H9 (cell line): ENCODE results near the gene LCTL. TPM values are rescaled to one million over a fixed set of nuclear protein-coding genes. Genes with fewer than 3 reads are reported as not detected.

ENCODE experiments used
- DNase-seq: peaks from one replicate; pipeline ENCODE4 v3.0.0-alpha.2; 2017
- H2AFZ ChIP-seq: one replicate; pipeline ENCODE4 v1.6.1; 2013; ENCODE audit warnings: mild to moderate bottlenecking, low read length, control low read depth, moderate library complexity
- H2AK5ac ChIP-seq: 2 replicates; pipeline ENCODE4 v1.6.1; 2013; ENCODE audit warnings: low read length, control low read depth, mixed read lengths; ENCODE audit not compliant: insufficient read length
- H2BK120ac ChIP-seq: one replicate; pipeline ENCODE4 v1.6.1; 2013; ENCODE audit warnings: low read depth, mild to moderate bottlenecking, low read length, control low read depth, inconsistent platforms; ENCODE audit not compliant: poor library complexity, severe bottlenecking
- H2BK12ac ChIP-seq: 2 replicates; pipeline ENCODE4 v1.6.1; 2013; ENCODE audit warnings: low read length, control low read depth, mixed read lengths, low read depth; ENCODE audit not compliant: insufficient read length
- H2BK15ac ChIP-seq: 2 replicates; pipeline ENCODE4 v1.6.1; 2013; ENCODE audit warnings: low read depth, low read length, control low read depth
- H2BK20ac ChIP-seq: one replicate; pipeline ENCODE4 v1.6.1; 2013; ENCODE audit warnings: low read depth, mild to moderate bottlenecking, low read length, control low read depth, inconsistent platforms; ENCODE audit not compliant: poor library complexity, severe bottlenecking
- H2BK5ac ChIP-seq: 2 replicates; pipeline ENCODE4 v1.6.1; 2013; ENCODE audit warnings: low read length, control low read depth, mixed read lengths; ENCODE audit not compliant: insufficient read length
- H3K14ac ChIP-seq: 2 replicates; pipeline ENCODE4 v1.6.1; 2013; ENCODE audit warnings: low read length, control low read depth; ENCODE audit not compliant: insufficient read depth
- H3K18ac ChIP-seq: 2 replicates; pipeline ENCODE4 v1.6.1; 2013; ENCODE audit warnings: low read depth, mild to moderate bottlenecking, mixed read lengths, low read length, control low read depth; ENCODE audit not compliant: insufficient read length
- H3K23ac ChIP-seq: 2 replicates; pipeline ENCODE4 v1.6.1; 2013; ENCODE audit warnings: low read length, control low read depth, mixed read lengths, low read depth; ENCODE audit not compliant: insufficient read length
- H3K23me2 ChIP-seq: 2 replicates; pipeline ENCODE4 v1.6.1; 2013; ENCODE audit warnings: low read depth, mild to moderate bottlenecking, mixed read lengths, low read length, control low read depth; ENCODE audit not compliant: insufficient read length, poor library complexity, severe bottlenecking
- H3K27ac ChIP-seq: 2 replicates; pipeline ENCODE4 v1.5.1; 2013; ENCODE audit warnings: low read length, control low read depth, mixed read lengths, low read depth; ENCODE audit not compliant: insufficient read length
- H3K27me3 ChIP-seq: 2 replicates; pipeline ENCODE4 v1.6.1; 2013; ENCODE audit warnings: low read length, control low read depth, inconsistent platforms; ENCODE audit not compliant: insufficient read depth
- H3K4ac ChIP-seq: 2 replicates; pipeline ENCODE4 v1.6.1; 2013; ENCODE audit warnings: low read depth, mild to moderate bottlenecking, control low read depth, inconsistent platforms, low read length, moderate library complexity
- H3K4me1 ChIP-seq: 2 replicates; pipeline ENCODE4 v1.6.1; 2013; ENCODE audit warnings: low read length, control low read depth, inconsistent platforms; ENCODE audit not compliant: insufficient read depth
- H3K4me2 ChIP-seq: 2 replicates; pipeline ENCODE4 v1.6.1; 2013; ENCODE audit warnings: low read length, control low read depth, mixed read lengths; ENCODE audit not compliant: insufficient read length, insufficient read depth
- H3K56ac ChIP-seq: 2 replicates; pipeline ENCODE4 v1.6.1; 2013; ENCODE audit warnings: low read depth, mild to moderate bottlenecking, mixed read lengths, low read length, control low read depth; ENCODE audit not compliant: insufficient read length
- H3K79me1 ChIP-seq: 2 replicates; pipeline ENCODE4 v1.6.1; 2013; ENCODE audit warnings: low read depth, mild to moderate bottlenecking, moderate library complexity, low read length, control low read depth, inconsistent platforms; ENCODE audit not compliant: insufficient read depth, poor library complexity, severe bottlenecking
- H3K79me2 ChIP-seq: 2 replicates; pipeline ENCODE4 v1.6.1; 2013; ENCODE audit warnings: low read length, control low read depth, inconsistent platforms; ENCODE audit not compliant: insufficient read depth
- H3K9ac ChIP-seq: 2 replicates; pipeline ENCODE4 v1.6.1; 2013; ENCODE audit warnings: low read length, control low read depth, mixed read lengths; ENCODE audit not compliant: insufficient read length; ENCODE audit errors: extremely low read depth
- H3K9me3 ChIP-seq: one replicate; pipeline ENCODE4 v1.6.1; 2013; ENCODE audit warnings: low read depth, low read length, inconsistent platforms; ENCODE audit not compliant: control insufficient read depth
- H3T11ph ChIP-seq: one replicate; pipeline ENCODE4 v1.6.1; 2013; ENCODE audit warnings: mild to moderate bottlenecking, low read length, control low read depth, inconsistent platforms
- H4K20me1 ChIP-seq: one replicate; pipeline ENCODE4 v1.6.1; 2013; ENCODE audit not compliant: control insufficient read depth, insufficient read length, insufficient read depth
- H4K5ac ChIP-seq: 2 replicates; pipeline ENCODE4 v1.6.1; 2013; ENCODE audit warnings: low read depth, mild to moderate bottlenecking, mixed read lengths, low read length, control low read depth; ENCODE audit not compliant: insufficient read length
- H4K8ac ChIP-seq: replicated peaks from 2 replicates; pipeline ENCODE4 v1.6.1; 2013; ENCODE audit warnings: low read length, control low read depth, mixed read lengths, low read depth; ENCODE audit not compliant: insufficient read length
- H4K91ac ChIP-seq: 2 replicates; pipeline ENCODE4 v1.6.1; 2013; ENCODE audit warnings: low read depth, mild to moderate bottlenecking, moderate library complexity, mixed read lengths, low read length, control low read depth; ENCODE audit not compliant: insufficient read length
- H3K27ac Mint-ChIP-seq, 3 experiments: 2 replicates in 2 of 3; 3 replicates in 1 of 3; pipeline ENCODE4 v1.8.0; 2020 to 2021; ENCODE audit warnings: mixed read lengths in 3 of 3, mild to moderate bottlenecking in 1 of 3, moderate library complexity in 1 of 3
- H3K27me3 Mint-ChIP-seq: 2 replicates; pipeline ENCODE4 v1.8.0; 2021; ENCODE audit warnings: low read depth, mild to moderate bottlenecking, moderate library complexity, mixed read lengths
- H3K36me3 Mint-ChIP-seq, 3 experiments: 2 replicates in 2 of 3; 3 replicates in 1 of 3; pipeline ENCODE4 v1.8.0; 2020 to 2021; ENCODE audit warnings: low read depth in 3 of 3, mixed read lengths in 3 of 3; ENCODE audit not compliant: insufficient read depth in 1 of 3
- H3K4me1 Mint-ChIP-seq, 2 experiments: 2 replicates each; pipeline ENCODE4 v1.8.0; 2020; ENCODE audit warnings: mixed read lengths in 2 of 2
- H3K4me3 Mint-ChIP-seq, 2 experiments: 2 replicates in 1 of 2; 3 replicates in 1 of 2; pipeline ENCODE4 v1.8.0; 2020 to 2021; ENCODE audit warnings: mild to moderate bottlenecking in 2 of 2, mixed read lengths in 2 of 2, moderate library complexity in 1 of 2
- H3K9me3 Mint-ChIP-seq, 2 experiments: 2 replicates in 1 of 2; 3 replicates in 1 of 2; pipeline ENCODE4 v1.8.0; 2020; ENCODE audit warnings: mild to moderate bottlenecking in 2 of 2, mixed read lengths in 2 of 2, moderate library complexity in 1 of 2
- total RNA-seq: library from RNA; stranded (reverse); gene quantifications from 2 replicates; pipeline ENCODE4 v1.2.1, GENCODE V29; 2021
- TF ChIP-seq, protein P1 (sequence below): fragments of 200-600 bp; sonication (generic); conservative IDR thresholded peaks from 3 replicates; pipeline ENCODE4 v1.8.0; 2021; ENCODE audit warnings: antibody characterized with exemption, mild to moderate bottlenecking

LCTL gene
- total RNA-seq, 1 experiment from 2014 or later = 2.3 TPM

DNA sequence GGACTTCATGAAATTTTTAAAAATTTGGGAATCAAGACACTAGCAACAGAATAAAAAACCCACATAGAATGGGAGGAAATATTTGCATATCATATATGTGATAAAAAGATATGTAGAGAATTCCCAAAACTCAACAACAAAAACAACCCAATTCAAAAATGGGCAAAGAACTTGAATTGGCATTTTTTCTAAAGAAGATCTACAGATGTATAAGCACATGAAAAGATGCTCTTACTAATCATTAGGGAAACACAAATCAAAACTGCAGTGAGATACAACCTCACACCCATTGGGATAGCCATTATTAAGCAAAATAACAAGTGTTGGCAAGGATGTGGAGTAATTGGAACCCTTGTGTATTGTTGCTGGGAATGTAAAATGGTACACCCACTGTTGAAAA lies 10.1 kb downstream of the LCTL start:
- Histone ChIP-seq H3K23ac (no peak overlapping the region), H3K79me2 (no peaks in the 10 kb centered on the region), H2BK5ac (no peak overlapping the region), H3K27ac (no peak overlapping the region), H3K4me2 (no peak overlapping the region), H3K9me3 (no peaks in the 10 kb centered on the region), H3K4ac (no peak overlapping the region), H3K23me2 (no peaks in the 10 kb centered on the region), H3K14ac (no peak overlapping the region), H3K56ac (no peak overlapping the region), H4K91ac (no peak overlapping the region), H4K20me1 (no peaks in the 10 kb centered on the region), H3T11ph (no peak overlapping the region), H4K5ac (no peak overlapping the region), H3K4me1 (no peaks in the 10 kb centered on the region), H3K18ac (no peak overlapping the region), H2BK120ac (no peak overlapping the region), H2BK15ac (no peak overlapping the region), H2BK20ac (no peak overlapping the region), H2AK5ac (no peak overlapping the region), H3K9ac (no peak overlapping the region), H2BK12ac (no peak overlapping the region), H4K8ac (no peak overlapping the region), H2AFZ (no peak overlapping the region), H3K27me3 (no peaks in the 10 kb centered on the region), H3K79me1 (no peaks in the 10 kb centered on the region)
- Mint-ChIP-seq H3K9me3 (peaks cover 4 to 5% of the 10 kb centered on the region in 2 experiments; a peak in 2 of 5 replicates), H3K4me1 (no peaks in the 10 kb centered on the region), H3K27ac (no peak overlapping the region), H3K36me3 (peaks cover 10 to 34% (median 12%) of the 10 kb centered on the region in 3 experiments; a peak in 6 of 7 replicates), H3K4me3 (no peak overlapping the region), H3K27me3 (no peaks in the 10 kb centered on the region)
- no peak for DNase-seq
- TF ChIP-seq, protein P1, sequence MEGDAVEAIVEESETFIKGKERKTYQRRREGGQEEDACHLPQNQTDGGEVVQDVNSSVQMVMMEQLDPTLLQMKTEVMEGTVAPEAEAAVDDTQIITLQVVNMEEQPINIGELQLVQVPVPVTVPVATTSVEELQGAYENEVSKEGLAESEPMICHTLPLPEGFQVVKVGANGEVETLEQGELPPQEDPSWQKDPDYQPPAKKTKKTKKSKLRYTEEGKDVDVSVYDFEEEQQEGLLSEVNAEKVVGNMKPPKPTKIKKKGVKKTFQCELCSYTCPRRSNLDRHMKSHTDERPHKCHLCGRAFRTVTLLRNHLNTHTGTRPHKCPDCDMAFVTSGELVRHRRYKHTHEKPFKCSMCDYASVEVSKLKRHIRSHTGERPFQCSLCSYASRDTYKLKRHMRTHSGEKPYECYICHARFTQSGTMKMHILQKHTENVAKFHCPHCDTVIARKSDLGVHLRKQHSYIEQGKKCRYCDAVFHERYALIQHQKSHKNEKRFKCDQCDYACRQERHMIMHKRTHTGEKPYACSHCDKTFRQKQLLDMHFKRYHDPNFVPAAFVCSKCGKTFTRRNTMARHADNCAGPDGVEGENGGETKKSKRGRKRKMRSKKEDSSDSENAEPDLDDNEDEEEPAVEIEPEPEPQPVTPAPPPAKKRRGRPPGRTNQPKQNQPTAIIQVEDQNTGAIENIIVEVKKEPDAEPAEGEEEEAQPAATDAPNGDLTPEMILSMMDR = no peak
